SH-SY5Y (cell line): ENCODE data around the gene CCDC102A.

ENCODE experiments used
- GATA2 ChIP-seq: IDR thresholded peaks from 2 replicates; pipeline ENCODE4 v1.6.1; 2011; ENCODE audit warnings: mild to moderate bottlenecking, low read depth, low read length
- GATA3 ChIP-seq: IDR thresholded peaks from 2 replicates; pipeline ENCODE4 v1.6.1; 2011; ENCODE audit warnings: low read depth, mild to moderate bottlenecking, low read length, moderate library complexity

DNA sequence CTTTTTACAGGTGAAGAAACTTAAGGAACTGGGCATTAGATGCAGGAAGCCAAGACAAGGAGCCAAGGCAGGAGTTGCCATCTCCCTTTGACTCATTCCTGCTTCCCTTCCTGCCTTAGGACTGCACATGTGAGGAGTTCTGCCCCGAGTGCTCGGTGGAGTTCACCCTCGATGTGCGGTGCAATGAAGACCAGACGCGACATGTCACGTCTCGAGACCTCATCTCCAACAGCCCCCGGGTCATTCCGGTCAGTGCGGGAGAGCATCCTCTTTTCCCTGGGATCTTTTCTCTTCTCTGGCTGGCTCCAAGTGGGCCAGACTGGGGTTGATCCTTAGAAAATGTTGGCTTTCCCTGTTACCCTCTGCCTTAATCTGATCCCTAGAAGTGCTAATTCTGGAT lies 67.3 kb downstream of the CCDC102A start:
- no peak for TF ChIP-seq GATA2
- TF ChIP-seq GATA3: no peak
